Liver (tissue), 9 donors: Measurements from ENCODE around the gene CNDP2. TPM values are rescaled to one million over a fixed set of nuclear protein-coding genes. Genes with fewer than 3 reads are reported as not detected.

Experiments
- DNase-seq: peaks from one replicate; pipeline ENCODE4 v3.0.0-alpha.2; 2017; ENCODE audit warnings: low spot score
- H3K27ac ChIP-seq, 2 donors: one replicate each; pipeline ENCODE4 v1.7.0; 2013; ENCODE audit warnings: inconsistent platforms in 2 of 2, low read length in 2 of 2, control low read depth in 1 of 2, low read depth in 1 of 2, mild to moderate bottlenecking in 1 of 2
- H3K27me3 ChIP-seq, 4 donors: one replicate each; pipeline versions ENCODE4 v1.6.1 to v1.7.0; 2013; ENCODE audit warnings: low read length in 3 of 4, inconsistent platforms in 1 of 4, mild to moderate bottlenecking in 1 of 4, moderate library complexity in 1 of 4; ENCODE audit not compliant: control insufficient read depth in 4 of 4, insufficient read depth in 4 of 4
- H3K36me3 ChIP-seq, 4 donors: one replicate each; pipeline versions ENCODE4 v1.6.1 to v1.7.0; 2013; ENCODE audit warnings: low read length in 3 of 4, mild to moderate bottlenecking in 3 of 4, low read depth in 1 of 4, moderate library complexity in 1 of 4; ENCODE audit not compliant: control insufficient read depth in 4 of 4, insufficient read depth in 3 of 4
- H3K4me1 ChIP-seq, 4 donors: one replicate each; pipeline versions ENCODE4 v1.6.1 to v1.7.0; 2013; ENCODE audit warnings: low read length in 3 of 4, mild to moderate bottlenecking in 3 of 4, moderate library complexity in 1 of 4; ENCODE audit not compliant: control insufficient read depth in 4 of 4, insufficient read depth in 4 of 4
- H3K4me3 ChIP-seq, 3 donors: one replicate each; pipeline versions ENCODE4 v1.6.1 to v1.7.0; 2013; ENCODE audit warnings: low read length in 3 of 3, control low read depth in 1 of 3, low read depth in 1 of 3, mild to moderate bottlenecking in 1 of 3
- H3K9ac ChIP-seq, 2 donors: one replicate each; pipeline ENCODE4 v1.7.0; 2013; ENCODE audit warnings: low read length in 2 of 2, mild to moderate bottlenecking in 2 of 2, moderate library complexity in 2 of 2, control low read depth in 1 of 2, low read depth in 1 of 2
- H3K9me3 ChIP-seq, 4 donors: one replicate each; pipeline versions ENCODE4 v1.6.1 to v1.7.0; 2013; ENCODE audit warnings: low read length in 3 of 4; ENCODE audit not compliant: control insufficient read depth in 4 of 4
- ATF3 ChIP-seq: IDR thresholded peaks from 2 replicates; pipeline ENCODE4 v1.6.1; 2016; ENCODE audit warnings: antibody characterized with exemption
- EGR1 ChIP-seq, 2 donors: IDR thresholded peaks; 2 replicates each; pipeline ENCODE4 v1.6.1; 2016 to 2018; ENCODE audit warnings: antibody characterized with exemption in 2 of 2, low read depth in 2 of 2
- GABPA ChIP-seq, 2 donors: IDR thresholded peaks in 1 of 2; conservative IDR thresholded peaks in 1 of 2; 2 replicates each; pipeline ENCODE4 v1.6.1; 2016; ENCODE audit warnings: antibody characterized with exemption in 2 of 2, mild to moderate bottlenecking in 1 of 2, moderate library complexity in 1 of 2
- HNF4G ChIP-seq: IDR thresholded peaks from 2 replicates; pipeline ENCODE4 v1.6.1; 2016; ENCODE audit warnings: antibody characterized with exemption
- JUND ChIP-seq, 2 donors: IDR thresholded peaks; 2 replicates each; pipeline ENCODE4 v1.6.1; 2016; ENCODE audit warnings: antibody characterized with exemption in 2 of 2
- NR2F2 ChIP-seq: IDR thresholded peaks from 2 replicates; pipeline ENCODE4 v1.6.1; 2016; ENCODE audit warnings: antibody characterized with exemption
- RAD21 ChIP-seq, 2 donors: IDR thresholded peaks; 2 replicates each; pipeline ENCODE4 v1.6.1; 2016; ENCODE audit warnings: antibody characterized with exemption in 2 of 2, mild to moderate bottlenecking in 2 of 2
- REST ChIP-seq: IDR thresholded peaks from 2 replicates; pipeline ENCODE4 v1.6.1; 2016; ENCODE audit warnings: antibody characterized with exemption, mild to moderate bottlenecking
- RXRA ChIP-seq, 2 donors: IDR thresholded peaks; 2 replicates each; pipeline ENCODE4 v1.6.1; 2017 to 2018; ENCODE audit warnings: antibody characterized with exemption in 2 of 2, mild to moderate bottlenecking in 1 of 2
- SP1 ChIP-seq: IDR thresholded peaks from 2 replicates; pipeline ENCODE4 v1.6.1; 2018; ENCODE audit warnings: antibody characterized with exemption, mild to moderate bottlenecking
- TAF1 ChIP-seq: conservative IDR thresholded peaks from 2 replicates; pipeline ENCODE4 v1.6.1; 2016; ENCODE audit warnings: antibody characterized with exemption, mild to moderate bottlenecking
- YY1 ChIP-seq: IDR thresholded peaks from 2 replicates; pipeline ENCODE4 v1.6.1; 2016; ENCODE audit warnings: antibody characterized with exemption, mild to moderate bottlenecking
- WGBS: extraction: QIAGEN DNeasy Blood & Tissue Kit; methylation state at CpG from one replicate; pipeline ENCODE4 v1.1.7; 2013; 5-methylcytosine and 5-hydroxymethylcytosine counted together
- polyA plus RNA-seq, 2 donors: library from polyadenylated mRNA; stranded (reverse) in 1 of 2; unstranded in 1 of 2; fragments of 200-250 nt in 1 of 2; fragments of >200 nt in 1 of 2; fragmentation: Nextera tagmentation in 1 of 2; extraction: Ambion mirVana in 1 of 2; gene quantifications; one replicate each; pipeline versions ENCODE4 v1.2.1 to v1.2.3, GENCODE V29; 2013 to 2015
- total RNA-seq, 2 donors: library from RNA; depleted of rRNA; stranded (reverse); fragments of >200 nt; gene quantifications; one replicate each; pipeline ENCODE4 v1.2.3, GENCODE V29; 2014
- donor health status: healthy.
- donor health status: healthy.
- donor health status: healthy.
- donor health status: healthy.
- donor health status: healthy.

Gene CNDP2
- total and polyA plus RNA-seq, 4 donors, result 65.5 to 167 (median 141) TPM

- DNase-seq, result no peak
- no peaks in the 10 kb centered on the region for H3K4me1 ChIP-seq
- H3K4me3 ChIP-seq, result no peak overlapping the region
- WGBS, result 89% methylated on average over 8 of the region's 8 CpGs
- H3K27ac ChIP-seq, result no peak overlapping the region
- TF ChIP-seq RXRA (IDR thresholded peaks at IDR 0.05) (no peak), REST (no peak), EGR1 (IDR thresholded peaks at IDR 0.05; ENCODE audit: low read depth in 2 of 2) (no peak), GABPA (IDR thresholded peaks at IDR 0.05 in 1 of 2, conservative IDR thresholded peaks at IDR 0.05 in 1 of 2) (no peak), ATF3 (no peak), TAF1 (no peak)
- no peaks in the 10 kb centered on the region for H3K9me3 ChIP-seq
- H3K36me3 ChIP-seq, result no peaks in the 10 kb centered on the region
- no peaks in the 10 kb centered on the region for H3K27me3 ChIP-seq
- no peak overlapping the region for H3K9ac ChIP-seq
Observed at GRCh38 chr18:74463254-74463653, 32.9 kb upstream of the CNDP2 start.

GRCh38 chr18:74463983-74464382 is 32.2 kb upstream of the CNDP2 start:
- H3K27me3 ChIP-seq, result no peaks in the 10 kb centered on the region
- no peaks in the 10 kb centered on the region for H3K9me3 ChIP-seq
- no peak overlapping the region for H3K4me3 ChIP-seq
- H3K4me1 ChIP-seq, result no peaks in the 10 kb centered on the region
- no peak overlapping the region for H3K9ac ChIP-seq
- H3K27ac ChIP-seq, result no peak overlapping the region
- 98% methylated on average over 1 of the region's 1 CpG for WGBS
- no peaks in the 10 kb centered on the region for H3K36me3 ChIP-seq
- DNase-seq, result no peak
- TF ChIP-seq SP1 (no peak), TAF1 (no peak), EGR1 (IDR thresholded peaks at IDR 0.05; ENCODE audit: low read depth in 2 of 2) (no peak), RAD21 (IDR thresholded peaks at IDR 0.05) (no peak), HNF4G (no peak), NR2F2 (no peak), GABPA (IDR thresholded peaks at IDR 0.05 in 1 of 2, conservative IDR thresholded peaks at IDR 0.05 in 1 of 2) (no peak), YY1 (no peak), RXRA (IDR thresholded peaks at IDR 0.05) (no peak), ATF3 (no peak), JUND (IDR thresholded peaks at IDR 0.05) (no peak), REST (no peak)
